ENCODE results near the gene GPR143.

DNA sequence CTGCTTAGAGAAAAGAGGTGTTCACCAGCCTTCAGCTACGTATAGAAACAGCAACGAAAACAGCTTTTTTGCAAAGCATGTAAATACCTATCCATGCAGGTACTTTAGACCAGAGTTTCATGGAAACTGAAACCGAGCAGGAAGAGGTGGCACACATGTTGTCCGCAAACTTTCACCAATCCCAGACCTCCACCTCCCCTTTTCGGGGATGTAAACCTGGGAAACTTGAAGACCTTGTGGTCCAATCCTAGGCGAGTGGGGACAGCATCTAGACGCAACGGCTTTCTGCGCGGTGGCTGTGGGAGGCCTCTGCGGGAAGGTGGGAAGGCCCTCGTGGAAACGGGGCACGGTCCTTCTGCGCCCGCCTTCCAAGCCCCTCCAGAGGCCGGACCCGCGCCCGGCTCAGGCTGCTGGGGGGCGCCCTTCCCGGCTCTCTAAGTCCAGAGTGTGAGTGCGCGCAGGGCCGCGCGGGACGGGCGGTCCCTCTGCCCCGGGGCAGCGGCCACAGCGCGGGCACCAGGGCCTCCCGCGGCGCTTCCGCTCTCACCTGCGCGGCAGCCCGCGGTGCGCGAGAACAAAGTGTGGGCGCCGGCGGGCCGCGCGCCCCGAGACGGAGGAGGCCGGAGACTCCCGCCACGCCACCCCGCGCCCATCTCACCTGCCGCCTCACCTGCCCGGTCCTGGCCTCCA is 19.8 kb upstream of the GPR143 start:
- TF ChIP-seq, protein P1, sequence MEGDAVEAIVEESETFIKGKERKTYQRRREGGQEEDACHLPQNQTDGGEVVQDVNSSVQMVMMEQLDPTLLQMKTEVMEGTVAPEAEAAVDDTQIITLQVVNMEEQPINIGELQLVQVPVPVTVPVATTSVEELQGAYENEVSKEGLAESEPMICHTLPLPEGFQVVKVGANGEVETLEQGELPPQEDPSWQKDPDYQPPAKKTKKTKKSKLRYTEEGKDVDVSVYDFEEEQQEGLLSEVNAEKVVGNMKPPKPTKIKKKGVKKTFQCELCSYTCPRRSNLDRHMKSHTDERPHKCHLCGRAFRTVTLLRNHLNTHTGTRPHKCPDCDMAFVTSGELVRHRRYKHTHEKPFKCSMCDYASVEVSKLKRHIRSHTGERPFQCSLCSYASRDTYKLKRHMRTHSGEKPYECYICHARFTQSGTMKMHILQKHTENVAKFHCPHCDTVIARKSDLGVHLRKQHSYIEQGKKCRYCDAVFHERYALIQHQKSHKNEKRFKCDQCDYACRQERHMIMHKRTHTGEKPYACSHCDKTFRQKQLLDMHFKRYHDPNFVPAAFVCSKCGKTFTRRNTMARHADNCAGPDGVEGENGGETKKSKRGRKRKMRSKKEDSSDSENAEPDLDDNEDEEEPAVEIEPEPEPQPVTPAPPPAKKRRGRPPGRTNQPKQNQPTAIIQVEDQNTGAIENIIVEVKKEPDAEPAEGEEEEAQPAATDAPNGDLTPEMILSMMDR (IDR thresholded peaks at IDR 0.05; ENCODE audit: borderline replicate concordance, extremely low read depth, low read length, poor library complexity, severe bottlenecking): no peak
- TF ChIP-seq EZH2 (IDR thresholded peaks at IDR 0.05; ENCODE audit: borderline replicate concordance, low read depth, low read length, severe bottlenecking): no peak
